GM23248 (cell line): Measurements from ENCODE around the gene OR52E8. TPM values are rescaled to one million over a fixed set of nuclear protein-coding genes. Genes with fewer than 3 reads are reported as not detected.

ENCODE experiments used
- DNase-seq: peaks from one replicate; pipeline ENCODE4 v3.0.0-alpha.2; 2015
- H2AFZ ChIP-seq: fragments of 200-600 bp; sonication (generic); 2 replicates; pipeline ENCODE4 v1.6.1; 2016; ENCODE audit warnings: antibody characterized with exemption
- H3F3A ChIP-seq: fragments of 200-600 bp; sonication (generic); 2 replicates; pipeline ENCODE4 v1.6.1; 2016; ENCODE audit warnings: mild to moderate bottlenecking, antibody characterized with exemption, mixed run types; ENCODE audit not compliant: insufficient read depth
- H3K27ac ChIP-seq: fragments of 200-600 bp; sonication (generic); 2 replicates; pipeline ENCODE4 v1.5.1; 2016; ENCODE audit warnings: mild to moderate bottlenecking
- H3K27me3 ChIP-seq: fragments of 200-600 bp; sonication (generic); replicated peaks from 2 replicates; pipeline ENCODE4 v1.6.1; 2016; ENCODE audit warnings: mild to moderate bottlenecking; ENCODE audit not compliant: insufficient read depth
- H3K36me3 ChIP-seq: fragments of 200-600 bp; sonication (generic); 2 replicates; pipeline ENCODE4 v1.6.1; 2016; ENCODE audit warnings: low read depth, mild to moderate bottlenecking
- H3K4me1 ChIP-seq: fragments of 200-600 bp; sonication (generic); 2 replicates; pipeline ENCODE4 v1.6.1; 2016; ENCODE audit warnings: mild to moderate bottlenecking; ENCODE audit not compliant: insufficient read depth
- H3K4me2 ChIP-seq: fragments of 200-600 bp; sonication (generic); one replicate; pipeline ENCODE4 v1.6.1; 2016; ENCODE audit warnings: mild to moderate bottlenecking; ENCODE audit not compliant: unreplicated experiment
- H3K4me3 ChIP-seq: fragments of 200-600 bp; sonication (generic); 2 replicates; pipeline ENCODE4 v1.5.1; 2016; ENCODE audit warnings: mild to moderate bottlenecking
- H3K79me2 ChIP-seq: fragments of 200-600 bp; sonication (generic); 2 replicates; pipeline ENCODE4 v1.6.1; 2016; ENCODE audit warnings: mild to moderate bottlenecking; ENCODE audit not compliant: insufficient read depth
- H3K9ac ChIP-seq: fragments of 200-600 bp; sonication (generic); 2 replicates; pipeline ENCODE4 v1.6.1; 2016; ENCODE audit warnings: mild to moderate bottlenecking
- H3K9me2 ChIP-seq: fragments of 200-600 bp; sonication (generic); 2 replicates; pipeline ENCODE4 v1.6.1; 2016; ENCODE audit warnings: mixed run types, mild to moderate bottlenecking, moderate library complexity; ENCODE audit not compliant: insufficient read depth
- H3K9me3 ChIP-seq: fragments of 200-600 bp; sonication (generic); one replicate; pipeline ENCODE4 v1.6.1; 2017; ENCODE audit warnings: low read depth
- H4K20me1 ChIP-seq: fragments of 200-600 bp; sonication (generic); 2 replicates; pipeline ENCODE4 v1.6.0; 2016; ENCODE audit not compliant: insufficient read depth
- EZH2 ChIP-seq: fragments of 200-600 bp; sonication (generic); IDR thresholded peaks from 2 replicates; pipeline ENCODE4 v1.6.1; 2018; ENCODE audit warnings: antibody characterized with exemption, mild to moderate bottlenecking; ENCODE audit not compliant: insufficient read depth, poor library complexity, severe bottlenecking
- EZH2phosphoT487 ChIP-seq: fragments of 200-600 bp; sonication (generic); IDR thresholded peaks from 2 replicates; pipeline ENCODE4 v1.6.1; 2018; ENCODE audit warnings: antibody characterized with exemption, moderate library complexity, mild to moderate bottlenecking, low read depth; ENCODE audit not compliant: insufficient read depth
- WGBS, 2 experiments: methylation state at CpG; one replicate each; pipeline ENCODE4 v1.1.6; 2015 to 2017; ENCODE audit warnings: low lambda C conversion rate in 2 of 2, low coverage in 1 of 2; ENCODE audit errors: missing lambda C conversion rate in 2 of 2; 5-methylcytosine and 5-hydroxymethylcytosine counted together
- in situ Hi-C: fragments of 300-500 bp; cut with MboI; formaldehyde crosslinking; loops from 2 replicates; pipeline ENCODE4 v1.15.0; 2020
- polyA plus RNA-seq: library from polyadenylated mRNA; unstranded; fragments of >200 nt; fragmentation: Nextera tagmentation; extraction: Ambion mirVana; gene quantifications from 2 replicates; pipeline ENCODE4 v1.2.1, GENCODE V29; 2016
- total RNA-seq: library from RNA; depleted of rRNA; stranded (reverse); fragments of >200 nt; shearing (Covaris generic); gene quantifications from 2 replicates; pipeline ENCODE4 v1.2.3, GENCODE V29; 2014

Gene OR52E8
- total and polyA plus RNA-seq, 2 experiments from 2014 or later: not detected

GRCh38 chr11:5887661-5888060 is 30.2 kb upstream of the OR52E8 start:
- Histone ChIP-seq H3F3A (no peaks in the 10 kb centered on the region), H3K9ac (no peak overlapping the region), H3K27me3 (no peaks in the 10 kb centered on the region), H3K4me2 (no peak overlapping the region), H3K4me1 (no peaks in the 10 kb centered on the region), H3K4me3 (no peak overlapping the region), H3K9me2 (no peaks in the 10 kb centered on the region), H3K9me3 (no peaks in the 10 kb centered on the region), H4K20me1 (no peaks in the 10 kb centered on the region), H2AFZ (no peak overlapping the region), H3K27ac (no peak overlapping the region), H3K36me3 (no peaks in the 10 kb centered on the region), H3K79me2 (no peaks in the 10 kb centered on the region)
- 8 to 13% methylated on average over 1 of the region's 1 CpG for WGBS, 2 experiments
- DNase-seq: no peak
- no peak for TF ChIP-seq EZH2
- TF ChIP-seq EZH2phosphoT487: no peak
- in situ Hi-C loops: no loop called here

- no peaks in the 10 kb centered on the region for H3F3A ChIP-seq
- no peaks in the 10 kb centered on the region for H3K9me3 ChIP-seq
- no peak overlapping the region for H3K9ac ChIP-seq
- no peak for DNase-seq
- H3K27ac ChIP-seq: no peak overlapping the region
- in situ Hi-C loops: no loop called here
- no peak for TF ChIP-seq EZH2phosphoT487
- TF ChIP-seq EZH2: no peak
- H3K27me3 ChIP-seq: no peaks in the 10 kb centered on the region
- H3K4me3 ChIP-seq: no peak overlapping the region
- 10 to 14% methylated on average over 3 of the region's 3 CpGs for WGBS, 2 experiments
- H2AFZ ChIP-seq: no peak overlapping the region
- H3K79me2 ChIP-seq: no peaks in the 10 kb centered on the region
- no peaks in the 10 kb centered on the region for H3K9me2 ChIP-seq
- H3K4me2 ChIP-seq: no peak overlapping the region
- no peaks in the 10 kb centered on the region for H4K20me1 ChIP-seq
- H3K36me3 ChIP-seq: no peaks in the 10 kb centered on the region
- H3K4me1 ChIP-seq: no peaks in the 10 kb centered on the region
Measured at GRCh38 chr11:5887172-5887571, 29.7 kb upstream of the OR52E8 start.

- no peaks in the 10 kb centered on the region for H3K9me3 ChIP-seq
- no peak overlapping the region for H3K27ac ChIP-seq
- no peaks in the 10 kb centered on the region for H3K79me2 ChIP-seq
- no peak overlapping the region for H2AFZ ChIP-seq
- no peaks in the 10 kb centered on the region for H3K27me3 ChIP-seq
- TF ChIP-seq EZH2phosphoT487: no peak
- no peak for TF ChIP-seq EZH2
- no peak overlapping the region for H3K4me2 ChIP-seq
- no peak overlapping the region for H3K9ac ChIP-seq
- DNase-seq: no peak
- H3K9me2 ChIP-seq: no peaks in the 10 kb centered on the region
- H3K4me1 ChIP-seq: no peaks in the 10 kb centered on the region
- no peak overlapping the region for H3K4me3 ChIP-seq
- no peaks in the 10 kb centered on the region for H3F3A ChIP-seq
- in situ Hi-C loops: no loop called here
- H3K36me3 ChIP-seq: no peaks in the 10 kb centered on the region
- H4K20me1 ChIP-seq: no peaks in the 10 kb centered on the region
Measured at GRCh38 chr11:5881756-5882155, 24.3 kb upstream of the OR52E8 start.

- in situ Hi-C loops: no loop called here
- Histone ChIP-seq H3K9ac (no peak within 1 kb of the TSS), H3K9me3 (no peaks in the 10 kb centered on the region), H3K4me3 (no peak within 1 kb of the TSS), H2AFZ (no peak within 1 kb of the TSS), H3K9me2 (no peaks in the 10 kb centered on the region), H3K27ac (no peak within 1 kb of the TSS), H3K4me1 (no peaks in the 10 kb centered on the region), H3K36me3 (no peaks in the 10 kb centered on the region), H4K20me1 (no peaks in the 10 kb centered on the region), H3K4me2 (no peak within 1 kb of the TSS), H3F3A (no peaks in the 10 kb centered on the region), H3K27me3 (no peaks in the 10 kb centered on the region), H3K79me2 (no peaks in the 10 kb centered on the region)
- DNase-seq: no peak
- 23 to 28% methylated on average over 4 of the region's 4 CpGs for WGBS, 2 experiments
- no peak for TF ChIP-seq EZH2
- TF ChIP-seq EZH2phosphoT487: no peak
Measured at GRCh38 chr11:5880329-5880728, 22.8 kb upstream of the OR52E8 start, which contains the start of gene OR52E4. OR52E4 (plus strand) TSS chr11:5880629; CDS start chr11:5884293, 3,664 bp downstream.

- no peak for TF ChIP-seq EZH2
- TF ChIP-seq EZH2phosphoT487: no peak
- in situ Hi-C loops: no loop called here
- no peak for DNase-seq
- Histone ChIP-seq H3K4me1 (no peaks in the 10 kb centered on the region), H3K9me3 (no peaks in the 10 kb centered on the region), H3K9me2 (no peaks in the 10 kb centered on the region), H2AFZ (no peak overlapping the region), H3K36me3 (no peaks in the 10 kb centered on the region), H3K27me3 (no peaks in the 10 kb centered on the region), H3K4me2 (no peak overlapping the region), H3K4me3 (no peak overlapping the region), H3F3A (no peaks in the 10 kb centered on the region), H3K79me2 (no peaks in the 10 kb centered on the region), H4K20me1 (no peaks in the 10 kb centered on the region), H3K27ac (no peak overlapping the region), H3K9ac (no peak overlapping the region)
- 8 to 12% methylated on average over 2 of the region's 2 CpGs for WGBS, 2 experiments
Measured at GRCh38 chr11:5878564-5878963, 21.1 kb upstream of the OR52E8 start.
